CD4-positive, alpha-beta T cell treated with Interleukin-1 beta for 1 hour (primary cell): ENCODE results near the gene MSI2.

Source experiments
- DNase-seq, 2 donors: peaks; one replicate each; pipeline ENCODE4 v3.0.0-alpha.2; 2020 to 2022

The MSI2 gene

GRCh38 chr17:57550016-57550415, 293.7 kb downstream of the MSI2 start:
- no peak for DNase-seq

DNA sequence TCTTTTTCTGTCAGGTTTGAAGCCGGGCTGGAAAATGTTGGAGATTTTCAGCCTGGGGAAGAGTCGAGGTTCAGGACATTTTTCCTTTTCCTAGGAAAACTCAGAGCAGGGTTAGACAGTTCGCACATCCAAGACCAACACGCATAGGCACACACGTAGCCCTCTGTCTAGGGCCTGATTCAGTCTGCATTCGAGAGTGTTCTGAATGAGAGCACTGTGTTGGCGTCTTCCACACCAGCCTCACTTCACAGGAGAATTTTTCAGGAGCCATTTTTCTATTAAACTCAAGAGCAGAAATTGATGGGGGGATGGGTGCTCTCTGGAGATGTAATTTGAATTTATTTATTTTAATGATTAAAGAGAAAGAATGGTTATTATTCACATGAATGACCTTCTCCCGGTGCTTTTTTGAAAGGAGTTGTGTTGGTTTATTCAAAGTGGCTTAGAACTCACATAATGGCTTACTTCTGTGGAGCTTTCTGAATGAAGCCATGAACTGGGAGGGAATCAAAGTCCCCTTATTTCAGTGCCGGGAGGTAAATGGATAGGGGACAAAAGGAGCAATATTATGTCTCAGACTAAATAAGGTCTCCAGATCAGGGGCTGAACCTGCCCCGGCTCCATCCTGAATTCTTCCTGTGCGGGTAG, 294.5 kb downstream of the MSI2 start:
- no peak for DNase-seq

DNA sequence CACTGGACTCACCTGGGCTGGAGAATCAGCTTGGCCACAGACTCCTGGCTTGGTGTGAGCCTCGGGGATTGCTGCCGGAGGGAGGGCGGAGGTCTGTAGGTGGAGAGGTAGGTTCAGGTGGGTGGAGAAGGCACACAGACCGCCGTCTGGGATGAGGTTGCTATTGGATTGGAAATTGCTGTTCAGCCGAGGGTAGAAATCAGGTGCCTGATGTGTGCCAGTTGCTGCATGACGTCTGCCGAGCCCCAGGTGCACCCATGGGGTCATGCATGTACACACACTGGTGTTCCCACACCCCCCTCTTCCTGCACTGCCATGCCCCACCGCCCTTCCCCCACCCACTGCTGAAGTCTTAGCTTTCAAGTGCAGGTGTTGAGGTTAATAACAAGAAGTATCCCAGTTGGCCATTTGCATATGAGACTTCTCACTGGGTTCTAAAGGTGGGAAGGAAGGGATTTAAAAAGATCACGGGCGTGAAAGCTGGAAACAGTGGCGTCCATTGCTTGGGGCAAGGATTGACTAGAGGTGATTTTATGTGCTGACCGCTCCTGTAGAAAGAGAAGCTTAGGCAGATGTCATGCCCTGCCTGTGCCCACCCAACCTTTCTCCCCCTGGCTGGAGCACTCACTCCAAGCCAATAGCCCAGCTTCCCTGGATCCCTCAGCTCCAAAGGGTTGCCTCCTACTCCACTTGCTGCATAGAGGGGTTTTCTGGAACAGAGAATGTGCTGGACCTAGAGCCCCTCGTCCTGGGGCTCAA, 295.2 kb downstream of the MSI2 start:
- peak in 1 of 2 donors; percentile 88 for DNase-seq

- peak; percentile 18 to 57 for DNase-seq
Measured at GRCh38 chr17:57552114-57552624, 295.8 kb downstream of the MSI2 start.

DNA sequence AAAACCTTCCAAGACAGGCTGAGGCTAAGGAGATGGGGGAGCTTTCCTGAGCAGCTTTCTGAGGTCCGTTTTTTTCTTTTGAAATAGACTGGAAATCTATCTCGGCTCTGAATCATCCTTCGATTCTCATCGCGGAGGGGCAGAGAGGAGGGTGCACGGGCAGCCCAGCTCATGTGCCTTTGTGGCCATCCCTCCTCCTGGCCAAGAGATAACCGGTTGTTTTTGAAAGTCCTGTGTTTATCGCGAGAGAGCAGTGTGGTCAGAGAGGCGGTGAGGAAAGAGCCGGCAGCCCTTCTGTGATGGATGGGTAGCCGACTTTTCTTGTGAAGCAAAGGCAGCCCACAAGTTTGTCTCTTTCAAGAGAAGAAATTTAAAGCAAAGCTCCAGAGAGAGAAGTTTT, 297.2 kb downstream of the MSI2 start:
- DNase-seq: no peak

DNA sequence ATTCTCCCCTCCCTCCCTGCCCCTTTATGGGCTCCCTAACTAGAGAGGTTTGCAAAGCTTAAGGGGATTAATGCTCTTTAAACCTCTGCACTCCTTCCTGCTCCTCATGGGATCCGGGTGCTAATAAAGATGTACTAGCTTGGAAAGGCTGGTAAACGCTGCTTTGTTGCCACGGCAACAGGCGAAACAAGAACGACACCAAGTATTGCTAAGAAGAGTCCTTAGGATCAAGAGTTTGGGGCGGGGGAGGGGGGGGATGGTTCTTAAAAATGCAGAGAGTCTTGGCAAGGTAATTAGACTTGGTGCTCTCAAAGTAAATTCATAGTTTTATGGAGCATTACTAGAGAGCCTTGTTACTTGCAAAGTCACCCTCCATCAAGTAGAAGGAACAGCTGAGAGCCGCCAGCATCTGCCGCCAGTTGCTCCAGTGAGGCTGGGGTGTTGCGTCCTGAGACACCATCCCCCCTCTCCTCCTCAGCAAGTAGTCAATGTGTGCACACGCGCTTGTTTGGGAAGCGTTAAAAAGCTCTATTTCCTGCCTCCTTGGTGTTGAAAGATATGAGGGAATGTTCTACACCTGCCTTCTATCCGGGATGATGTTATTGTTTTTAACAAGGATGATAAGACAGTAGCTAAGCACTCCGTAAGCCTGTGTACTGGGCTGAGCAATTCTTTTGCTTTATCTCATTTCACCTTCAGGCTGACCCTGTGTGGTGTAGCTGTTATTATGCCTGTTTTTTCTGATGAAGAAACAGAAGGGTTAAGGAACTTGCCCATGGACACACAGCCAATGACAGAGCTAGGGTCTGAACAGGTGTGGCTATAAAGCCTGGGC, 297.9 kb downstream of the MSI2 start:
- DNase-seq: peak in 1 of 2 donors; percentile 46

- DNase-seq: no peak
Measured at GRCh38 chr17:57554826-57555635, 298.7 kb downstream of the MSI2 start.

DNA sequence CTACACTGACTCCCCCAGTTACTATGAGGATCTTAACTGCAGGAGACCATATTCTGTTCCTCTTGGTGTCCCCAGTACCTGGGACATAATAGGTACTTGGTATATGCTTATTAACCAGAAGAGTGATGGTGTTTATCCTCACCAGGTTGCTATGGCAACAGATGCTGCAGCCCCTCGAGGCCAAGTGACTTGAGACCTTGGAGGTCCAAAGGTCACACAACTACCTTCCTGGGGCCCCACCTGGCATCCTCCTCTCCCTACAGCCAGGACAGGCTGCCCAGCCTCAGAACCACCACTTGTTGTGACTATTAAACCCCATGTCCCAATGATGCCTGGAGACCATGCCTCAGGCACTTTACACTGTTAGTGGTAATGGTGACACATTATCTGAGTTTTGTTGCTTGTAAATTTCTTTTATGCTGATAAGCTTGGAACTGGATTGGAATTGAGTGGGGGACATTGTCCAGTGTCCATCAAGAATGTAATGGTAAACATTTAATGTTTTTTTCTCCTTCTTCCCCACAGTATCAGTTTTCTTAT, 299.4 kb downstream of the MSI2 start:
- DNase-seq: no peak

- no peak for DNase-seq
Measured at GRCh38 chr17:57556320-57556719, 300.0 kb downstream of the MSI2 start.

DNA sequence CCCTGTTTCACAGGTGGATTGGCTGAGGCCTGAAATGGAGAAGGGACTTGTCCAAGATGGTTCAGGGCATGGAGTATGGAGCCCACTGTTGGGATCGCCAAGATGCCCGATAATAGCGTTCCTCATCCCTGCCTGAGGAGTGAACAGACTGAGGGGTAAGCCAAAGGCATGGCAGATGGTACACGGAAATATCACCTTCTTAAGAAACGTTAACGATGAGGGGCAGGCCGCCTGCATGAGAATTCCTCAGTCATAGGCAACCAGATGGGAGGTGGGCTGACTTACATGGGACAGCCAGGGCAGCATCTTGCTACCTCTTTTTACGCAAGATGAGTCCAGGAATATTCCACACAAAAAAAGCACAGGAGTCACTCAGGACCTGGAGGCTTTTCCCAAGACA, 300.7 kb downstream of the MSI2 start:
- no peak for DNase-seq

DNA sequence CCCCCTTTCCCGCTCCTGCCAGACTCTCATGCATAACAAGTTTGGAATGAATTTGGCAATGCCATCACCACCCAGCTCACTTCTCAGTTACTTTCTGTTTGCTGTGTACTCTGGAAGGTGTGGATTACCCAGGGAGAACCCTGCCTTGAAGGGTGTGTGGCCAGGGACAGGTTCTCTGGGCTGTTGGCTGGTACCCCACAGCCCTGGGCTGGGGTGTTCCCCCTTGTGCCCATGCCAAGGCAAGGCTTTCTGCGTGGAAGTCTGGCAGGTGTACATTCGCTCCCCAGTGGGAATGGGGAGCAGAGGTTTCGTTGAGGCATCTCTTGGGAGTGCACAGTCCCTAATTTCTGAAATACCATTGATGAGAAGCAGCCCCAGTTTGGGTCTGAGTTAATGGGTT, 301.1 kb downstream of the MSI2 start:
- DNase-seq: no peak

DNA sequence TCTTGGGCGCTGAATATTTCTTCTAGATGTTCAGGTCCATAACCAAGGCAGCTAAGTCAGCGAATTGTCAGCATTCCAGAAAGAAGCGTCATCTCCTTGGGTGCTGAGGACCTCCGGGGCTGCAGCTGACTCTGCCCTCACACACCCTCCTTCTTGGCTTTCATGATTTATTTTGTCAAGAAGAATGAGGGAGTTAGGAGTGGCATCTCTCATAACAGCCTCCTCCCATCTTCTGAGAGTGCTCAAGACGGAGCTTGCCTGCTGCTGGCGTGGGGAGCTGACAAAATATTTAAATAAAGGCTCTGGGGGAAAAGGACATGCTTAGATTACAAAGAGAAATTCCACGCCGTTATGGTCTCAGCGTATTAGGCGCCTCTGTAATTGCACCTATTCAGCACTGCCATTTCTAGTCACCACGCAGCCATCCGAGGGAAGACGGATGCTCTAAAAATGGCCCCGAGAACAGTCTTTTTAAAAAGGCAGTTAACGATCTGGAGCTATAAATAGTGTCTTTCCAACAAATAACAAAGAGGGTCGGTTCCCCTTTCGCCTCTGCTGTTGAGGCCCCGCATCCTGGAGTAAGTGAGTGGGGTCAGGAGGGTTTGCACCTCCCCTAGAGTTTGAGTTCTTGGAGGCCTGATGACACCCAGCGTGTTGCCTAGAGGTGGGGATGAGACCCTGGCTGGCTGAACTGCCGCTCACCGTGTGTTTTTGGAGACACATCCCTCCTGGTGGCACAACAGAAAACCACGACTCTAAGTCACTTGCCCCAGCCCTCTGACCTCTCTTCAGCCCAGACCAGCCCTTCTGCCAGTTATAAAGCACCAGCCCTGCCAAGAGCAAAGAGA, 301.7 kb downstream of the MSI2 start:
- no peak for DNase-seq

GRCh38 chr17:57559226-57559625, 302.9 kb downstream of the MSI2 start:
- no peak for DNase-seq

DNA sequence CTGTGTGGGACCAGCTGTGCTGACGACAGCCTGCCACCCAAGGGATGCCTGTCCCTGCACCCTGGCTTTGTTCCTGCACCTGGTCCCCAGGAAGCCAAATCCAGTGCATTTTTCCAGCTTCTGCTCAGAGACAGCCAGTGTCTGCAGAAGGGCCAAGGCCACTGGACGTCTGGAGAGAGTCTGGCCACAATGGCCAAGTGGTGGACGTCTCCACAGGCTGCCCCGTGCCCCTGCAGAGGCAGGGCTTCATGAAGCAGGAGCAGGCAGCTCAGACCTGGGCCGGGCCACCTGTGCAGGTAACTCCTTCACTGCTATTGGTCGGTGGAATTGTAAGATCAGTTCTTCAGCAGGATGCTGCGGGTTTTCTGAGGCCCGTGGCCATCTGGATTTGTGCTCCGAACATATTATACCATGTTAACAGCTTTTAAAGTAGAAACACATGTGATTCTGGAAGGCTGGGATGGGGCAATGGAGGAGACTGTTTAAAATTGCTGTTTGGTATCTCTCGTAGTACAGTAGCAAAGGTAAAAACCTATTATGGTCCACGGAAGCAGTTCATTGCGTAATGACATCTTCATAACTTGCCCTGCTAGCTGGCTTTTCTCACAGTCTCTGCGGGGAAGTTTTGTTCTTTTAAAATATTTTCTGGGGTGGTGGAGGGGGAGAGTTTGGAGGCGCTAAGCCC, 303.5 kb downstream of the MSI2 start:
- no peak for DNase-seq

- DNase-seq: no peak
Measured at GRCh38 chr17:57560319-57560705, 304.0 kb downstream of the MSI2 start.

- no peak for DNase-seq
Measured at GRCh38 chr17:57561072-57561861, 304.9 kb downstream of the MSI2 start.

DNA sequence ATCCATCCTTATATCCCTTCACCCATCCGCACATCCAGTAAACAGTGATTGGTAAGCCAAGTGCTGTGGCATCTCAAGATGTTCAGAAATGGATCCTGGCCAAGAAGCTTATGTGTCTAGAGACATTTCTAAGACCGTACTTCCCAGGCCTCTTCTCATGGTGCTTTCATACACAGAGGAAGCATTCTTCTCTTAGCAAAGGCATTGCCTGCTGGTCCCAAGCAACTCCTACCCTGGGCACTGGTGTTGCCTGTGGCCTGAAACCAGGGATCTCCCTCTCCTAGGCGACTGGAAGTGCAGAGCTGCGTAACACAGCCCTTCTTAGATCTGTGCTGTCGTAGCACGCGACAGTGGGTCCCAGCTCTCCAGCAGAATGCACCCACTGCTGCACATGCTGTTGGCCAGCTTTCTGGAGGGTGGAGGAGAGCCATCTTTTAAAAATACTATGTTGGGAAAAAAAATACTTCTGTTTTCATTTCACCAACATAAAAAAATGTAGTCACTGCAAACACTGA, 305.9 kb downstream of the MSI2 start:
- no peak for DNase-seq

DNA sequence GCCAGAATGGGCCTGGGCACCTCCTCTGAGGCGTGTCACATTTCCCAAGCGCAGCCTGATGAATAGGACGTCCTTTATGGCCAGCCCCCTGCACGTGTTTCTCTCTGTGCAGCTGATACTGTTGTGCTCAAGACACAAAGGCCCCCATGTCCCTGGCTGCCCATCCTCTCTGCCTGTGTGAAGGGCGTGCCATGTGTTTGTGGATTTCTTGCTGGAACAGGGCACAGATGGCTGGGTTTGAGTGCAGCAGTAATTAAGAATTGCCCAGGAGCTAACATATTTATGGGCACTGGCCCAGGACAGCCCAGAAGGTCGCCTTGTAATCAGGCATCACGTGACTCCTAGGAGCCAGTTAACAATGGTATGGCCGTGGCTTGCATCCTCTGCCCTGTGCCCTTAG, 307.6 kb downstream of the MSI2 start:
- DNase-seq: no peak

DNA sequence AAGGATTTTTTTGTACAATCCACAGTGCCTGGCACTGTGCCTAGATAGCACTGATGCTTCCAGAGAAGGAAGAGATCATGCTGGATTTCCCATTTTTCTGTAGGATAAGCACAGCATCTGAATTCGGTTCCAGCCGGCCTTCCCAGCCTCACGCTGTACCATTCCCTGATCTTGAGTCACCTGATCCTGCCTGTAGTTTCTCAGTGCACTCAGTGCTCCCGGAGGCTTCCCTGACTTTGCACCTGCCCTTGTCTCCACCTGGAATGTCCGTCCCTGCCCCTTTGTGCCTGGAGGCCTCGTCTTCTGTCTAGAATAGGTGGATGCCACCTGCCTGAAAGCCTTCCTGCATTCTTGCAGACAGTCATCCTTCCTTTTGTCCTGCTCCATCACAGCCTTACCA, 308.9 kb downstream of the MSI2 start:
- no peak for DNase-seq

GRCh38 chr17:57566721-57567120, 310.4 kb downstream of the MSI2 start:
- DNase-seq: no peak
